Adipocyte (in vitro differentiated cells): ENCODE measurements around the gene KANSL1.
A peak's percentile ranks its signal among the peaks of the same experiment; 100 is the strongest.

ENCODE experiments used
- DNase-seq: peaks from one replicate; pipeline ENCODE4 v3.0.0-alpha.2; 2015; ENCODE audit warnings: low read depth
- H3K27me3 ChIP-seq: replicated peaks from 2 replicates; pipeline ENCODE4 v1.7.0; 2013; ENCODE audit warnings: mild to moderate bottlenecking, low read length, moderate library complexity; ENCODE audit not compliant: control insufficient read depth, insufficient read depth
- H3K36me3 ChIP-seq: 2 replicates; pipeline ENCODE4 v1.7.0; 2013; ENCODE audit warnings: low read length, mild to moderate bottlenecking, moderate library complexity; ENCODE audit not compliant: control insufficient read depth, insufficient read depth, severe bottlenecking
- H3K4me1 ChIP-seq: 2 replicates; pipeline ENCODE4 v1.7.0; 2013; ENCODE audit warnings: mild to moderate bottlenecking, low read length, moderate library complexity; ENCODE audit not compliant: control insufficient read depth, insufficient read depth
- H3K4me3 ChIP-seq: 2 replicates; pipeline ENCODE4 v1.7.0; 2013; ENCODE audit warnings: mild to moderate bottlenecking, low read length, moderate library complexity
- H3K9ac ChIP-seq: 2 replicates; pipeline ENCODE4 v1.7.0; 2013; ENCODE audit warnings: mild to moderate bottlenecking, low read length, moderate library complexity
- H3K9me3 ChIP-seq: 2 replicates; pipeline ENCODE4 v1.7.0; 2013; ENCODE audit warnings: mild to moderate bottlenecking, low read length, moderate library complexity; ENCODE audit not compliant: control insufficient read depth

KANSL1 gene

DNA sequence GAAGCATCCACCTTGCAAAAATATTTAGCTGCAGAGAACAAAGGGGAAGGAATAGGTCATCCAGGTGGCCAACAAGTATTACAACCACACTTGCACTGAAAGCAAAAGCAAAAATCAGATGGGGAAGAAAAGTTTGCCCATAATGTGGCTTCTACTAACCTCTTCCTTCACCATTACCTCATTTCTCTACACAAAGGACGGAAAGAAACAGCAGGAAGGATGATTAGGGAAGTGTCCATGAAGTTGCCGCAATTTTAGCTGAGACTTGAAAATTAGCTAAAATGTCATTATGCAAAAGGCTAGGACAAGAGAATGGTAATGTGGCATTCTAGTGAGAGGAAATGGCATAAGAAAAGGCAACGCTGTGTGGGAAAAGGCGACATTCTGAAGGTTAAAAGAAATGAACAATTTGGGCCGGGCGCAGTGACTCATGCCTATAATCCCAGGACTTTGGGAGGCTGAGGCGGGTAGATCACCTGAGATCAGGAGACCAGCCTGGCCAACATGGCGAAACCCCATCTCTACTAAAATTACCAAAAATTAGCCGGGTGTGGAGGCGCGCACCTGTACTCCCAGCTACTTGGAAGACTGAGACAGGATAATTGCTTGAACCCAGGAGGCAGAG, 13.7 kb downstream of the KANSL1 start:
- no peak for DNase-seq
- no peaks in the 10 kb centered on the region for H3K9me3 ChIP-seq
- H3K9ac ChIP-seq, result no peak overlapping the region
- H3K4me3 ChIP-seq, result no peak overlapping the region
- no peaks in the 10 kb centered on the region for H3K27me3 ChIP-seq
- H3K4me1 ChIP-seq, result peaks cover 29% of the 10 kb centered on the region
- no peaks in the 10 kb centered on the region for H3K36me3 ChIP-seq

- H3K9ac ChIP-seq, result no peak overlapping the region
- peak; percentile 66 for DNase-seq
- no peaks in the 10 kb centered on the region for H3K36me3 ChIP-seq
- no peaks in the 10 kb centered on the region for H3K27me3 ChIP-seq
- H3K9me3 ChIP-seq, result no peaks in the 10 kb centered on the region
- H3K4me1 ChIP-seq, result peaks cover 33% of the 10 kb centered on the region
- H3K4me3 ChIP-seq, result no peak overlapping the region
Observed at GRCh38 chr17:46178550-46179214, 14.5 kb downstream of the KANSL1 start.

DNA sequence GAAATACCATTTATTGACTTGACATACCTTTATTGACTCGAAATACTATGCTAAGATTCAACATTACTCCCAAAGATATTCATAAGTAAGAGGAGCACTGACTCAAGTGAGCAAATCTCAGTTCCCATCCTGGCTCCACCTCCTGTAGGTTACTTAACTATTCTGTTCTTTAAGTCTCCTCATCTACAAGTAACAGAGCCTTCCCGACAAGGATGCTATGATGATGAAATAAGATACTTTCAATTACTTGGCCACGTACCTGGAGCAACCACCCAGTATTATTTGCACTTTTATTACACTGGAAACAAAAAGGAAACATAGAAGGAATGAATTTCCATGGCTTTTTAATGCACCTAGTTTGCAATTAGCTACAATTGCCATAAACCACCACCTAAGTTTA, 16.3 kb downstream of the KANSL1 start:
- Histone ChIP-seq H3K4me3 (no peak overlapping the region), H3K27me3 (no peaks in the 10 kb centered on the region), H3K9me3 (no peaks in the 10 kb centered on the region), H3K4me1 (peaks cover 46% of the 10 kb centered on the region), H3K36me3 (peaks cover under 1% of the 10 kb centered on the region), H3K9ac (no peak overlapping the region)
- no peak for DNase-seq

DNA sequence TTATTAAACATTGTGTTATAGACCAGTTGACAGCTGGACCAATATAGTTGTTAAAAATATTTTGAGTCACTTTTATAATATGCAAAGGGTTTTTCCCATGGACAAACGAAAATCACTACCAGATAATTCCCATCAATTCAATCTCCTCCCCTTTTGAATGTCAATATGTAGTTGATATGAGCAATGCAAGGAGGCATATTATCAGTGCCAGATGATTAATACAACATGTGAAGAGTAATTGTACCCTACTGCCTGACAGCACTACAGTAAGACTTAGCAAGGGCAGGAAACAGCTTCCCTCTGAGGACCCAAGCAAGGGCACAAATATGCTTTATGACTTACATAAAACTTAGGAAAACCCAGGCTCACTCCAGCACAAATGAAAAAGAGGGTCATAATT, 17.3 kb downstream of the KANSL1 start:
- H3K9me3 ChIP-seq, result no peaks in the 10 kb centered on the region
- peaks cover 11% of the 10 kb centered on the region for H3K36me3 ChIP-seq
- H3K4me3 ChIP-seq, result no peak overlapping the region
- H3K4me1 ChIP-seq, result peaks cover 46% of the 10 kb centered on the region
- H3K27me3 ChIP-seq, result no peaks in the 10 kb centered on the region
- DNase-seq, result peak; percentile 48
- H3K9ac ChIP-seq, result no peak overlapping the region

DNA sequence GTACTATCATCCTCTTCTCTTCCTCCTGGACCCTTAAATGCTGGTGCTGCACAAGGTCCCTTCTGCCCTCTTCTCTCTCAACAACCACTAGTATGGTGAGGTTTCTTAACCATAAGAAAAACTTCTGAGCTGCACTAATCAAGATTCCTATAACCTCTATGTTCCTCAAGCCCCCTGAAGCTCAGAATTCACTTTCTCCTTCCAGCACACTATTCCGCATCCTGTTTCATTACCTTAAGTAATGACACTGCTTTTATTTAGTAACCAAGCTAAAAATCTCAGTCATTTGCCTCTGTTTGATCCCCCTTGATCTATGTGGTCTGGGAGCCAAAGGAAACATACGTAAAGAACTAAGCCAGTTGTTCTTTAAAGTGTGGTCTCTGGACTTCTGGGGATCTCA, 20.1 kb downstream of the KANSL1 start:
- no peaks in the 10 kb centered on the region for H3K9me3 ChIP-seq
- H3K27me3 ChIP-seq, result no peaks in the 10 kb centered on the region
- peaks cover 35% of the 10 kb centered on the region for H3K4me1 ChIP-seq
- no peak overlapping the region for H3K4me3 ChIP-seq
- no peak for DNase-seq
- peaks cover 35% of the 10 kb centered on the region for H3K36me3 ChIP-seq
- no peak overlapping the region for H3K9ac ChIP-seq

DNA sequence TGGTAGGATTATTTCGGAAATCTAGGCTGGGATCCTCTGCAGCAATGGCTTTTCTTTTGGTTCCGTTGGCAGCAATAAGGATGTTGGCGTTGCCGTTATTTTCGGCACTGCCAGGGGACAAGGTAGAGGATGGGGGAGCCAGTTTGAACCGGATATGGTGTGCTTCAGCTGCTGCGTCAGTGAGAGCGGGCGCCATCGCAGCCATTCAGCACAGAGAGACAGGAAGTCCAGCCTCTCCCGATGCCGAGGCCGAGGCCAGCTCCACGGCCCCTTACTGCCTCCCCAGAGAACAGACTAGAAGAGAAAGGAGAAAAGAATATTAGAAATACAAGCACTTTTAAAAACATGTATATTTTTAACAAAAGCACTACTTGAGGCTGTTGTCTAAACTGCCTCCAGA, 21.3 kb downstream of the KANSL1 start:
- no peak for DNase-seq
- H3K36me3 ChIP-seq, result peaks cover 35% of the 10 kb centered on the region

DNA sequence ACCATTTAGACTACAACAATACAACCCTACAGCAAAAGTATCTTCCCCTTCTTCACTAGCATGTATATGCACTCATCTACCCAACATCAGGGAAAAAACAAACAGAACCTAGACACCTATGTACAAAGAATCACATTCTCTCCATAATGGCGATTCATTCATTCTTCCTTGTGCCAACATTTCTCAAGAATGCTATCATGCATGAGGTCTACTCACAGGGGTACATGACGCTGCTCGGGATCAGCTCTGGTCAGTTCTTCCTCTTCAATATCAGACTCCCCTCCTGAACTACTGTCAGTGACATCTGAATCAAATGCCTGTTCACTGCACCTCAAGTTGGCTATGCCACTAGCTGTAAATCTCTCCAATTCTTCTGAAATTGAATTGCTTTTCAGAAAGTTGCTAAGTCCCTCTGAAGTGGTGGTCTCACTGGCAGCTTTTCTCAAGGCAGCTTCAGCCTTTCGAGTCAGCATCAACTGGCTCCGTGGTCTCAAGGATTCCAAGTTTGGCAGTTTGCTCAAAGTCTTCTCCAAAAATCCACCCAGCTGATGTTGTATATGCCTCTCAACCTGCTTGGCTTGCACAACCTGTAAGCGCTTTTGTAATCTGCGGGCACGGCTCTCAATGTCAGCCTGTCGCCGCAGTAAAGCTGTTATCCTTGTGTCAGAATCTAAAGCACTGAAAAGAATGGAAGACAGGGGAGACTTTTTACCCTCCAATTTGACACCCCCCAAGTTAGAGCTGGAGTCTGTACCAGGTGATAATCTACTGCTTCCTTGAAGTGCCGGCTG, 22.4 kb downstream of the KANSL1 start:
- Histone ChIP-seq H3K27me3 (no peaks in the 10 kb centered on the region), H3K4me3 (no peak overlapping the region), H3K9ac (no peak overlapping the region), H3K36me3 (peaks cover 35% of the 10 kb centered on the region), H3K9me3 (no peaks in the 10 kb centered on the region), H3K4me1 (peaks cover 45% of the 10 kb centered on the region)
- no peak for DNase-seq

More for the DNA sequence above, 21.3 kb downstream of the KANSL1 start:
- no peaks in the 10 kb centered on the region for H3K9me3 ChIP-seq
- H3K4me3 ChIP-seq, result no peak overlapping the region
- H3K27me3 ChIP-seq, result no peaks in the 10 kb centered on the region
- H3K9ac ChIP-seq, result no peak overlapping the region
- H3K4me1 ChIP-seq, result peaks cover 46% of the 10 kb centered on the region

DNA sequence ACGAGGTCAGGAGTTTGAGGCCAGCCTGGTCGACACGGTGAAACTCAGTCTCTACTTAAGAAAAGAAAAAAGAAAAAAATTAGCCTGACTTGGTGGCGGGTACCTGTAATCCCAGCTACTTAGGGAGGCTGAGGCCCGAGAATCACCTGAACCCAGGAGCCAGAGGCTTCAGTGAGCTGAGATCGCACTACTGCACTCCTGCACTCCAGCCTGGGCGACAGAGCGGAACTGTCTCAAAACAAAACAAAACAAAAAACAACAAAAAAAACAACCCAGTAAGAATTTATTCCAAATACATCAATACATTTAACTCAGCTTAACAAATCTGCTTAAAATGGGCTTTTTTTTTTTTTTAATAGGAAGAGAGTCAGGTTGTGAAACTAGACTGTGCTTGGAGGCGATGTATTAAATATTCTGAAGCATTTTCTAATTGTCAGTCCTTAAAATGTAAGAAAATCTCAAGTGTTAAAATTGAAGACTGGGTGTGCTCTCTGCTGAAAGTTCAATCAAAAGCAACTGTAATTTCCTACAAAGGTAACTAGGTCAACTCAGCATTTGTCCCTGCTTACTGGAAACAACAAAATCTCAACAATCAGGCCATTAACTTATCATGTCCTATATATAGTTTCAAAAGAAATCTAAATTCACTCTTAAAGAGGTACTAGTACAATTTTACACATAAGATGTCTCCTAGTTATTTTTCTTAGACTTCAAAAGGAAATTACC, 23.2 kb downstream of the KANSL1 start:
- no peaks in the 10 kb centered on the region for H3K27me3 ChIP-seq
- H3K4me3 ChIP-seq, result no peak overlapping the region
- H3K36me3 ChIP-seq, result peaks cover 35% of the 10 kb centered on the region
- H3K9ac ChIP-seq, result no peak overlapping the region
- peaks cover 40% of the 10 kb centered on the region for H3K4me1 ChIP-seq
- DNase-seq, result no peak
- no peaks in the 10 kb centered on the region for H3K9me3 ChIP-seq

- Histone ChIP-seq H3K9ac (peak overlapping the region; percentile 31), H3K4me3 (peak overlapping the region; percentile 35), H3K27me3 (no peaks in the 10 kb centered on the region), H3K9me3 (no peaks in the 10 kb centered on the region), H3K4me1 (peaks cover 37% of the 10 kb centered on the region), H3K36me3 (peaks cover 35% of the 10 kb centered on the region)
- DNase-seq, result peak; percentile 94
Observed at GRCh38 chr17:46167826-46168569, 25.2 kb downstream of the KANSL1 start.

DNA sequence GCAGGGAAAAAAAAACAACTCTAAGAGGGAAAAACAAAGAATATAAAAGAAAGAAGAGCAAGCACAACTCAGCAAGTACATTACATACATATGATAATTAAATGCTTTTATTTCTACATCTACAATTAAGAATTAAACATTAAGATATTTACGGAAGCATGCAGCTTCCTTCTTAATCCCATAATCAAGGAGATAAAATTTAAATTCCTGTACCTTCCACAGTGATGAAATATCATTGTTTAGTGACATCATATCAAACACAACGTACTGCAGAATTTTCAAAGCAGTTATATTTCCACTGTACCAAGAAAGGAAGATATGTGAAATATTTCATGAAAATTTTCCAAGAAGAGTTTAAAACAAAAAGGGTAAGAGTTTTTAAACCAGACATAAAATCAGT, 26.0 kb downstream of the KANSL1 start:
- no peak overlapping the region for H3K4me3 ChIP-seq
- no peaks in the 10 kb centered on the region for H3K9me3 ChIP-seq
- peak; percentile 64 for DNase-seq
- peaks cover 35% of the 10 kb centered on the region for H3K36me3 ChIP-seq
- peaks cover 33% of the 10 kb centered on the region for H3K4me1 ChIP-seq
- H3K9ac ChIP-seq, result peak overlapping the region; percentile 15
- H3K27me3 ChIP-seq, result no peaks in the 10 kb centered on the region
